ENCODE results near the gene MLLT6. TPM values are rescaled to one million over a fixed set of nuclear protein-coding genes. Genes with fewer than 3 reads are reported as not detected.

Gene MLLT6
- total and polyA plus RNA-seq, 10 of the 15 experiments (the other 5 are each of a cell fraction or from before 2014, with no cell fraction given) = 4.8 to 105 (median 36.3) TPM

- no peak for TF ChIP-seq JUNB (IDR thresholded peaks at IDR 0.05)
- TF ChIP-seq FOXM1 (IDR thresholded peaks at IDR 0.05; ENCODE audit: low read depth, low read length) = no peak
- no peak for TF ChIP-seq GABPA (IDR thresholded peaks at IDR 0.05; ENCODE audit: low read depth)
- no peak for TF ChIP-seq NFIC (IDR thresholded peaks at IDR 0.05; ENCODE audit: low read depth, low read length)
- TF ChIP-seq ZNF207 (IDR thresholded peaks at IDR 0.05; ENCODE audit: borderline replicate concordance) = no peak
- TF ChIP-seq, protein P1, sequence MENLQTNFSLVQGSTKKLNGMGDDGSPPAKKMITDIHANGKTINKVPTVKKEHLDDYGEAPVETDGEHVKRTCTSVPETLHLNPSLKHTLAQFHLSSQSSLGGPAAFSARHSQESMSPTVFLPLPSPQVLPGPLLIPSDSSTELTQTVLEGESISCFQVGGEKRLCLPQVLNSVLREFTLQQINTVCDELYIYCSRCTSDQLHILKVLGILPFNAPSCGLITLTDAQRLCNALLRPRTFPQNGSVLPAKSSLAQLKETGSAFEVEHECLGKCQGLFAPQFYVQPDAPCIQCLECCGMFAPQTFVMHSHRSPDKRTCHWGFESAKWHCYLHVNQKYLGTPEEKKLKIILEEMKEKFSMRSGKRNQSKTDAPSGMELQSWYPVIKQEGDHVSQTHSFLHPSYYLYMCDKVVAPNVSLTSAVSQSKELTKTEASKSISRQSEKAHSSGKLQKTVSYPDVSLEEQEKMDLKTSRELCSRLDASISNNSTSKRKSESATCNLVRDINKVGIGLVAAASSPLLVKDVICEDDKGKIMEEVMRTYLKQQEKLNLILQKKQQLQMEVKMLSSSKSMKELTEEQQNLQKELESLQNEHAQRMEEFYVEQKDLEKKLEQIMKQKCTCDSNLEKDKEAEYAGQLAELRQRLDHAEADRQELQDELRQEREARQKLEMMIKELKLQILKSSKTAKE (IDR thresholded peaks at IDR 0.05; ENCODE audit: low read depth, poor library complexity, severe bottlenecking) = no peak
- no peak for TF ChIP-seq ZZZ3 (IDR thresholded peaks at IDR 0.05; ENCODE audit: control insufficient read depth, insufficient read length, low read depth)
- no peak for TF ChIP-seq BHLHE40 (IDR thresholded peaks at IDR 0.05; ENCODE audit: borderline replicate concordance in 1 of 2, low read depth in 2 of 2, low read length in 1 of 2)
- no peak for TF ChIP-seq YBX1 (IDR thresholded peaks at IDR 0.05)
- no peak for TF ChIP-seq YY1 (IDR thresholded peaks at IDR 0.05; ENCODE audit: low read depth, low read length)
- no peak for TF ChIP-seq KLF5 (IDR thresholded peaks at IDR 0.05; ENCODE audit: partially characterized antibody)
Measured at GRCh38 chr17:38698760-38699159, 6.3 kb upstream of the MLLT6 start (continued).
